Vagina (tissue), 2 donors: ENCODE results near the gene POGK. TPM values are rescaled to one million over a fixed set of nuclear protein-coding genes. Genes with fewer than 3 reads are reported as not detected.
A peak's percentile ranks its signal among the peaks of the same experiment; 100 is the strongest.
"Not testable (repeated sequence)": the region's sequence is repeated elsewhere in the genome, so short reads cannot be mapped to it uniquely, and the experiment has no call there.

ENCODE experiments used
- DNase-seq, 2 donors: peaks; one replicate each; pipeline ENCODE4 v3.0.0-alpha.2; 2017; ENCODE audit errors: extremely low spot score in 2 of 2
- H3K27ac ChIP-seq: fragments of 200-600 bp; sonication (generic); one replicate; pipeline ENCODE4 v1.5.1; 2019
- H3K27me3 ChIP-seq: fragments of 200-600 bp; sonication (generic); one replicate; pipeline ENCODE4 v1.5.1; 2019
- H3K36me3 ChIP-seq, 2 donors: fragments of 200-600 bp; sonication (generic); one replicate each; pipeline ENCODE4 v1.5.1; 2017 to 2019
- H3K4me1 ChIP-seq: fragments of 200-600 bp; sonication (generic); one replicate; pipeline ENCODE4 v1.5.1; 2019
- H3K4me3 ChIP-seq, 2 donors: fragments of 200-600 bp; sonication (generic); 1 replicate in 1 of 2; 2 replicates in 1 of 2; pipeline ENCODE4 v1.5.1; 2016 to 2019
- H3K9me3 ChIP-seq: fragments of 200-600 bp; sonication (generic); one replicate; pipeline ENCODE4 v1.5.1; 2019
- POLR2A ChIP-seq, 2 donors: fragments of 450-650 bp; IDR thresholded peaks; one replicate each; pipeline ENCODE4 v1.6.1; 2017; ENCODE audit warnings: antibody characterized with exemption in 2 of 2, mild to moderate bottlenecking in 2 of 2, moderate library complexity in 2 of 2
- POLR2AphosphoS5 ChIP-seq, 2 donors: sonication (generic); formaldehyde crosslinking; IDR thresholded peaks; one replicate each; pipeline ENCODE4 v1.9.0; 2017; ENCODE audit warnings: antibody characterized with exemption in 2 of 2, mild to moderate bottlenecking in 2 of 2, low read depth in 1 of 2; ENCODE audit not compliant: insufficient read depth in 1 of 2
- intact Hi-C: fragments of 100-400 bp; cut with DNase I; formaldehyde crosslinking; loops from one replicate; pipeline ENCODE4 v1.15.1; 2023
- total RNA-seq: library from RNA; depleted of rRNA; stranded (reverse); fragments of >200 nt; gene quantifications from one replicate; pipeline ENCODE4 v1.2.3, GENCODE V29; 2016
- TF ChIP-seq, protein P1 (sequence below), 3 experiments: fragments of 450-650 bp in 2 of 3; fragments of 200-600 bp in 1 of 3; sonication (generic) in 1 of 3; IDR thresholded peaks; one replicate each; pipeline ENCODE4 v1.5.1; 2017 to 2019; ENCODE audit warnings: antibody characterized with exemption in 3 of 3, mild to moderate bottlenecking in 2 of 3, moderate library complexity in 2 of 3

Gene POGK
- total RNA-seq, 1 donor from 2014 or later = 26.3 TPM

DNA sequence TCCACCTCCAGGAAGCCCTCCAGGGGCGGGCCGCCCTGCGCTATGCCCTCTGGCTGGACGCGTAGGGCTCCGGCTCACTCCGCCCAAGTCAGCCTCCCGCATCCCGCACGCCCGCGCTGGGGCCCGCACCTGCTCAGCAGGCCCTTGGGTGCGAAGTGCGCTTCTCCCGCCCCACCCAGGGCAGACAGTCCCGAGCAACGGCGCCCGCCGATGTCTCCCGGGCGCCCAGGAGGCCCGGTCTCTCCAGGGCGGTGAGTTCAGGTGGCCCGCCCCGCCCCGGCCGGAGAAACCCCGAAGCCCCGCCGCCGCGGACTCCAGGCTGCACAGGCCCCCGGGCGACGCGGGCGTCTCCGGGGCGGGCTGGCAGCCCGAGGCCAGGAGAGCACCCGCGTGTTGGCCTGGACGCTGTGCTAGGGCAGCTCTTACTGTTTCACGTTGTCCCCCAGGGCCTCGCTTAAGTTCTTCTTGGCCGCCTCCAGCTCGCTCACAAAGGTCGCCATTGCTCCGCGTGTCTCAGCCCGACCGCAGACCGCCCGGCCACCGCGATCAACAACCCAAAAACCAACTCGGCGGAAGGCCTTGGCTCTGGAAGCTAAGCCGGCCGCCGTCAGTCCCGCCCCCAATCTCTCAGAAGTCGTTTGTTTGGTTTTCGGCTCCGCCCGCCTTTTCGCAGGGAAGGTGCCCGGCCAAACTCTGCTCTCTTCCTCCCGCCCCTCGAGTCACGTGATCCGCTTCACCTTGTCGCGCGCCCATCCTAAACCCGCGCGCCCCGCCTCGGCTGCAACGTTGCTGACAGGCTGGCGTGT is 36.7 kb downstream of the POGK start, which contains the start of gene TADA1:
Gene TADA1 (minus strand): TSS at position 531 of the 806 bp plus-strand sequence. CDS start 31 bp downstream, at position 500.
- Histone ChIP-seq H3K36me3 (no peaks in the 10 kb centered on the region), H3K4me3 (peak within 1 kb of the TSS; percentile 71 to 79), H3K27ac (peak within 1 kb of the TSS; percentile 89), H3K27me3 (no peaks in the 10 kb centered on the region), H3K4me1 (peaks cover 41% of the 10 kb centered on the region), H3K9me3 (no peaks in the 10 kb centered on the region)
- intact Hi-C loops = loop anchor here (5.0 to 10.0 kb wide), 2 partner anchors 34 to 359 kb away; no protein-coding TSS in a partner anchor
- peak; percentile 98 for DNase-seq
- peak; percentile 89 to 91 for TF ChIP-seq POLR2AphosphoS5 (IDR thresholded peaks at IDR 0.05; ENCODE audit: insufficient read depth in 1 of 2, low read depth in 1 of 2)
- TF ChIP-seq, protein P1, sequence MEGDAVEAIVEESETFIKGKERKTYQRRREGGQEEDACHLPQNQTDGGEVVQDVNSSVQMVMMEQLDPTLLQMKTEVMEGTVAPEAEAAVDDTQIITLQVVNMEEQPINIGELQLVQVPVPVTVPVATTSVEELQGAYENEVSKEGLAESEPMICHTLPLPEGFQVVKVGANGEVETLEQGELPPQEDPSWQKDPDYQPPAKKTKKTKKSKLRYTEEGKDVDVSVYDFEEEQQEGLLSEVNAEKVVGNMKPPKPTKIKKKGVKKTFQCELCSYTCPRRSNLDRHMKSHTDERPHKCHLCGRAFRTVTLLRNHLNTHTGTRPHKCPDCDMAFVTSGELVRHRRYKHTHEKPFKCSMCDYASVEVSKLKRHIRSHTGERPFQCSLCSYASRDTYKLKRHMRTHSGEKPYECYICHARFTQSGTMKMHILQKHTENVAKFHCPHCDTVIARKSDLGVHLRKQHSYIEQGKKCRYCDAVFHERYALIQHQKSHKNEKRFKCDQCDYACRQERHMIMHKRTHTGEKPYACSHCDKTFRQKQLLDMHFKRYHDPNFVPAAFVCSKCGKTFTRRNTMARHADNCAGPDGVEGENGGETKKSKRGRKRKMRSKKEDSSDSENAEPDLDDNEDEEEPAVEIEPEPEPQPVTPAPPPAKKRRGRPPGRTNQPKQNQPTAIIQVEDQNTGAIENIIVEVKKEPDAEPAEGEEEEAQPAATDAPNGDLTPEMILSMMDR (IDR thresholded peaks at IDR 0.05) = no peak
- TF ChIP-seq POLR2A (IDR thresholded peaks at IDR 0.05) = no peak

DNA sequence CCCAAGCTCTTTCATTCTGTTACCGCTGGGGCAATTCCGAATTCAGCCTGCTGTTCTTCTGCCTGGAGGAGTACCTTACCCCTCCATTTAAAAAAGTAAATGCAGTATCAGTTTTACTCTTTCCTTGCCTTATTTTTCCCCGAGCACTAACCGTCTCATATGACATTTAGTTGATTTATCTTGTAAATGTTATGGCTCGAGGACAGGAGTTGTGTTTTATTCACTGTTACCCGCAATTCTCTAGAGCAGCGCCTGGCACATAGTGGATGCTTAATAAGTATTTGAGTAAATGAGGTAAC is 37.2 kb downstream of the POGK start:
- Histone ChIP-seq H3K9me3 (no peaks in the 10 kb centered on the region), H3K27ac (peak overlapping the region; percentile 89), H3K27me3 (no peaks in the 10 kb centered on the region), H3K36me3 (no peaks in the 10 kb centered on the region), H3K4me3 (peak overlapping the region; percentile 71 to 79), H3K4me1 (peaks cover 35% of the 10 kb centered on the region)
- no peak for DNase-seq
- intact Hi-C loops = loop anchor here (5.0 to 10.0 kb wide), 2 partner anchors 34 to 358 kb away; no protein-coding TSS in a partner anchor
- TF ChIP-seq POLR2AphosphoS5 (IDR thresholded peaks at IDR 0.05; ENCODE audit: insufficient read depth in 1 of 2, low read depth in 1 of 2) (no peak), POLR2A (IDR thresholded peaks at IDR 0.05) (no peak)
- TF ChIP-seq, protein P1 (IDR thresholded peaks at IDR 0.05) = no peak

DNA sequence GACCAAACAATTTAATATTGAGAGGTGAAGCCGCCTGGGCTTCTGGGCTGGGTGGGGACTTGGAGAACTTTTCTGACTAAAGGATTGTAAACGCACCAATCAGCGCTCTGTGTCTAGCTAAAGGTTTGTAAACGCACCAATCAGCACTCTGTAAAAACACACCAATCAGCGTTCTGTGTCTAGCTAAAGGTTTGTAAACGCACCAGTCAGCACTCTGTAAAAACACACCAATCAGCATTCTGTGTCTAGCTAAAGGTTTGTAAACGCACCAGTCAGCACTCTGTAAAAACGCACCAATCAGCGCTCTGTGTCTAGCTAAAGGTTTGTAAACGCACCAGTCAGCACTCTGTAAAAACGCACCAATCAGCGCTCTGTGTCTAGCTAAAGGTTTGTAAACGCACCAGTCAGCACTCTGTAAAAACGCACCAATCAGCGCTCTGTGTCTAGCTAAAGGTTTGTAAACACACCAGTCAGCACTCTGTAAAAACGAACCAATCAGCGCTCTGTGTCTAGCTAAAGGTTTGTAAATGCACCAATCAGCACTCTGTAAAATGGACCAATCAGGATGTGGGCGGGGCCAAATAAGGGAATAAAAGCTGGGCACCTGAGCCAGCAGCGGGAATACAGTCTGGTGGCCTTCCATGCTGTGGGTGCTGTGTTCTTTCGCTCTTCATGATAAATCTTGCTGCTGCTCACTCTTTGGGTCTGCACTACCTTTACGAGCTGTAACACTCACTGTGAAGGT is 39.1 kb downstream of the POGK start:
- DNase-seq, H3K36me3 ChIP-seq: not testable (repeated sequence)
- intact Hi-C loops = loop anchor here (5.0 to 10.0 kb wide), 2 partner anchors 36 to 356 kb away; no protein-coding TSS in a partner anchor

DNA sequence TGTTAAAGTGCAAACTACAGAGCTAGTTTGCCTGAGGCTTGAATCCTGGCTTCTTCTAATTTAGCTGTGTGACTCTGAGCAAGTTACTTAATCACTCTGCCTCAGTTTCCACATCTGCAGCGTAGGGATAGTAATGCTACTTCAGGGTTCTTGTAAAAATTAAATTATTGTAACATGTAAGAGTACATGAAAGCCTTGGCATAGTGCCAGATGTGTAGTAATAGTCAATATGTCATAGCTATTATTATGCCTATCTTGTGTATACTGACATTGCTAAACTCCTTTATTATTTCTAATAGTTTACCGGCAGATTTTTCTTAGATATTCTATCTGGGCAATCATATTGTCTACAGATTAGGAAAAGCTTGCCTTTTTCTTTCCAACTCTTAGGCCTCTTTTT is 43.6 kb downstream of the POGK start:
- TF ChIP-seq POLR2AphosphoS5 (IDR thresholded peaks at IDR 0.05; ENCODE audit: insufficient read depth in 1 of 2, low read depth in 1 of 2) = no peak
- TF ChIP-seq, protein P1 (IDR thresholded peaks at IDR 0.05) = no peak
- TF ChIP-seq POLR2A (IDR thresholded peaks at IDR 0.05) = no peak
- Histone ChIP-seq H3K4me1 (peaks cover 6% of the 10 kb centered on the region), H3K4me3 (no peak overlapping the region), H3K9me3 (no peaks in the 10 kb centered on the region), H3K27me3 (peaks cover 4% of the 10 kb centered on the region), H3K36me3 (no peaks in the 10 kb centered on the region), H3K27ac (no peak overlapping the region)
- no peak for DNase-seq
- intact Hi-C loops = no loop called here

More for the DNA sequence above, 39.1 kb downstream of the POGK start:
- H3K4me3 ChIP-seq, H3K27ac ChIP-seq, H3K9me3 ChIP-seq, H3K27me3 ChIP-seq: not testable (repeated sequence)
- H3K4me1 ChIP-seq = peaks cover 23% of the 10 kb centered on the region

DNA sequence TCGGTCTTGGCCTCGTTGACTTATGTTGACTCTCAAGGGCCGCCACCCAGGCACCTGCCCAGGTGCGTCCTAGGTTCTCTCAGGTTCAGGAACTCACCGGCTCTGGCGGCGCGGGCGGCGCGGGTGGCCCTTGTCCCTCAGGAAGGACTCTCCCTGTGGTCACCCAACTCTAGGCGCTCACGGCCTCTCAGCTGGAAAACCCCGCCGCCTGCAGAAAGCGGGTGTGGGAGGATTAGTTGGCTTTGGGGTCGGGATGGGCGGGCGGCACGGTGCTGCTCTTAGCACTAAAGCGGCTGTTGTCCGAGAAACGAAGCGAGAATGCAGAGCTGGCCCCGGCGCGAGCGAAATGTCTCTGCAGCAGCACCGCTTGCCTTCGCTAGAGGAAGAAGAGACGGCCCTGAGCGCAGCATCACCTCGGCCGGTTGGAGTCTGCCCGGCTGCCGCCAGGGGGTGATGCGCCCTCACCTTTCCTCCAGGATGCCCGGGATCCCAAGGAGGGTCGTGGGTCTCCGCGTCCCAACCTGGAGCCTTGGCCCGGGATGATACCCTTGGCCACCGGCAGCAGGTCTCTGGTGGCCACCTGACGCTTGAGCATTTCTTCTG is 44.9 kb downstream of the POGK start:
- H3K4me3 ChIP-seq = no peak overlapping the region
- H3K9me3 ChIP-seq = no peaks in the 10 kb centered on the region
- TF ChIP-seq POLR2A (IDR thresholded peaks at IDR 0.05) = no peak
- TF ChIP-seq, protein P1 (IDR thresholded peaks at IDR 0.05) = peak in 2 of 3 experiments; percentile 39 to 47
- no peak overlapping the region for H3K27ac ChIP-seq
- peaks cover 6% of the 10 kb centered on the region for H3K4me1 ChIP-seq
- intact Hi-C loops = no loop called here
- DNase-seq = no peak
- H3K27me3 ChIP-seq = peaks cover 4% of the 10 kb centered on the region
- no peaks in the 10 kb centered on the region for H3K36me3 ChIP-seq
